Esophagus squamous epithelium (tissue), 5 donors: ENCODE data around the gene PRKD3. TPM values are rescaled to one million over a fixed set of nuclear protein-coding genes. Genes with fewer than 3 reads are reported as not detected.

Experiments
- DNase-seq: peaks from one replicate; lab custom pipeline; 2025; lab: John Stamatoyannopoulos, UW
- H3K27ac ChIP-seq, 4 donors: fragments of 200-600 bp; sonication (generic); one replicate each; pipeline ENCODE4 v1.5.1; 2016 to 2019; ENCODE audit warnings: mild to moderate bottlenecking in 1 of 4
- H3K27me3 ChIP-seq, 4 donors: fragments of 200-600 bp; sonication (generic); 1 replicate in 3 of 4; 2 replicates in 1 of 4; pipeline versions ENCODE4 v1.5.1 to v1.6.0; 2017 to 2021; ENCODE audit warnings: antibody characterized with exemption in 1 of 4
- H3K36me3 ChIP-seq, 3 donors: fragments of 200-600 bp; sonication (generic); one replicate each; pipeline ENCODE4 v1.5.1; 2016 to 2019
- H3K4me1 ChIP-seq, 3 donors: fragments of 200-600 bp; sonication (generic); one replicate each; pipeline ENCODE4 v1.5.1; 2017 to 2019
- H3K4me3 ChIP-seq, 4 donors: fragments of 200-600 bp; sonication (generic); 1 replicate in 3 of 4; 2 replicates in 1 of 4; pipeline ENCODE4 v1.5.1; 2016 to 2019; ENCODE audit warnings: mild to moderate bottlenecking in 2 of 4, moderate library complexity in 1 of 4
- H3K9me3 ChIP-seq, 3 donors: fragments of 200-600 bp; sonication (generic); one replicate each; pipeline ENCODE4 v1.5.1; 2016 to 2019
- POLR2A ChIP-seq, 4 donors: fragments of 450-650 bp; IDR thresholded peaks; one replicate each; pipeline ENCODE4 v1.6.1; 2017; ENCODE audit warnings: antibody characterized with exemption in 4 of 4, mild to moderate bottlenecking in 4 of 4, moderate library complexity in 3 of 4
- WGBS, 2 donors: methylation state at CpG; one replicate each; pipeline ENCODE4 v1.1.5; 2018; 5-methylcytosine and 5-hydroxymethylcytosine counted together
- intact Hi-C: fragments of 100-400 bp; cut with DNase I; formaldehyde crosslinking; loops from one replicate; pipeline ENCODE4 v1.15.0; 2022
- total RNA-seq, 4 donors: library from RNA; depleted of rRNA; stranded (reverse); fragments of >200 nt; gene quantifications; one replicate each; pipeline ENCODE4 v1.1.0, GENCODE V29; 2016
- TF ChIP-seq, protein P1 (sequence below), 6 experiments: fragments of 450-650 bp in 4 of 6; fragments of 200-600 bp in 2 of 6; sonication (generic) in 2 of 6; IDR thresholded peaks; one replicate each; pipeline ENCODE4 v1.5.1; 2016 to 2019; ENCODE audit warnings: antibody characterized with exemption in 6 of 6, mild to moderate bottlenecking in 4 of 6, moderate library complexity in 4 of 6
- donor health status: DM: yes; HTN: yes; CAD: no.

PRKD3 gene
- total RNA-seq, 4 donors from 2014 or later = 7.4 to 25.9 (median 23.2) TPM

DNA sequence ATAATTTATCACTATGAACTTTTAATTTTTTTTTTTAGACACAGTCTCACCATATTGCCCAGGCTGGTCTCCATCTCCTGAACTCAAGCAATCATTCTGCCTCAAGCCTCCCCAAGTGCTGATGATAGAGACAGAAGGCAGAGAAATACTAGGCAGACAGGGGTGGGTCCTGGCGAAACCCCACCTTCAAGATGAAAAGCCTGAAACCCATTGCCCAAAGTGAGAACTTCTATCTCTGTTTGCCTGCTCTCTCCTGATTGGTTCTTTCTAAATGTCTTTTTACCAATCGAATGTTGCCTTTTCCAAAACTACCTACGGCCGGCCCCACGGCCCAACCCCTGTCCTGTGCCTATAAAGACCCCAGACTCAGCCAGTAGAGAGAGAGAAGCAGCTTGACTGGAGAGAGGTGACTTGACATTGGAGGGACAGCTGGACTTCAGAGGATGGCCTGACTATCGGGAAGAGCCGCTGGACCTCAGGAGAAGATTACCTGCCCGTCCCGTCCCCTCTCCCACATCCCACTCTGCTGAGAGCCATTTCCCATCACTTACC, 21.9 kb downstream of the PRKD3 start:
- 86 to 99% methylated on average over 7 to 9 of the region's 9 CpGs for WGBS, 2 donors

DNA sequence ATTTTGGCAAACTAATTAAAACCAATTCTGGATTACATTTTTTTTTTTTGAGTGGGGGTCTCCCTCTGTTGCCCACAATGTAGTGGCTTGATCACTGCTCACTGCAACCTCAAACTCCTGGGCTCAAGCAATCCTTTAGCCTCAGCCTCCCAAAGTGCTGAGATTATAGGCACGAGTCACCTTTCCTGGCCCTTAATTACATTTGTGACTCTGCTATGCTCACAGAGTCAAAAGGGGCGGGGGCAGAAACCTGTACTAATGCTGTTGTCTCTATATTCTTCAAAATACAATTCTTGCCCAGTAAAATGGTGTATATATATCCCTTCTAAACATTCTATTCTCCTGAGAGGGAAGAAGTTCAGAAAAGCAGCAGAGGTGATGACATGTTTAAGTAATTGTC, 23.2 kb downstream of the PRKD3 start:
- no peaks in the 10 kb centered on the region for H3K9me3 ChIP-seq
- H3K36me3 ChIP-seq = no peaks in the 10 kb centered on the region
- no peak overlapping the region for H3K4me3 ChIP-seq
- no peaks in the 10 kb centered on the region for H3K27me3 ChIP-seq
- WGBS, 2 donors = 59 to 75% methylated on average over 2 of the region's 2 CpGs
- DNase-seq = no peak
- peaks cover 0 to 16% (median 7%) of the 10 kb centered on the region in 3 donors for H3K4me1 ChIP-seq
- H3K27ac ChIP-seq = no peak overlapping the region
- intact Hi-C loops = no loop called here
- no peak for TF ChIP-seq POLR2A (IDR thresholded peaks at IDR 0.05)
- TF ChIP-seq, protein P1, sequence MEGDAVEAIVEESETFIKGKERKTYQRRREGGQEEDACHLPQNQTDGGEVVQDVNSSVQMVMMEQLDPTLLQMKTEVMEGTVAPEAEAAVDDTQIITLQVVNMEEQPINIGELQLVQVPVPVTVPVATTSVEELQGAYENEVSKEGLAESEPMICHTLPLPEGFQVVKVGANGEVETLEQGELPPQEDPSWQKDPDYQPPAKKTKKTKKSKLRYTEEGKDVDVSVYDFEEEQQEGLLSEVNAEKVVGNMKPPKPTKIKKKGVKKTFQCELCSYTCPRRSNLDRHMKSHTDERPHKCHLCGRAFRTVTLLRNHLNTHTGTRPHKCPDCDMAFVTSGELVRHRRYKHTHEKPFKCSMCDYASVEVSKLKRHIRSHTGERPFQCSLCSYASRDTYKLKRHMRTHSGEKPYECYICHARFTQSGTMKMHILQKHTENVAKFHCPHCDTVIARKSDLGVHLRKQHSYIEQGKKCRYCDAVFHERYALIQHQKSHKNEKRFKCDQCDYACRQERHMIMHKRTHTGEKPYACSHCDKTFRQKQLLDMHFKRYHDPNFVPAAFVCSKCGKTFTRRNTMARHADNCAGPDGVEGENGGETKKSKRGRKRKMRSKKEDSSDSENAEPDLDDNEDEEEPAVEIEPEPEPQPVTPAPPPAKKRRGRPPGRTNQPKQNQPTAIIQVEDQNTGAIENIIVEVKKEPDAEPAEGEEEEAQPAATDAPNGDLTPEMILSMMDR (IDR thresholded peaks at IDR 0.05) = no peak

More for the DNA sequence above, 21.9 kb downstream of the PRKD3 start:
- H3K36me3 ChIP-seq = no peaks in the 10 kb centered on the region
- no peaks in the 10 kb centered on the region for H3K9me3 ChIP-seq
- H3K27ac ChIP-seq = no peak overlapping the region
- peaks cover 0 to 30% (median 13%) of the 10 kb centered on the region in 3 donors for H3K4me1 ChIP-seq
- no peak overlapping the region for H3K4me3 ChIP-seq
- DNase-seq = no peak
- intact Hi-C loops = no loop called here
- no peaks in the 10 kb centered on the region for H3K27me3 ChIP-seq
- no peak for TF ChIP-seq POLR2A (IDR thresholded peaks at IDR 0.05)
- TF ChIP-seq, protein P1 (IDR thresholded peaks at IDR 0.05) = no peak

DNA sequence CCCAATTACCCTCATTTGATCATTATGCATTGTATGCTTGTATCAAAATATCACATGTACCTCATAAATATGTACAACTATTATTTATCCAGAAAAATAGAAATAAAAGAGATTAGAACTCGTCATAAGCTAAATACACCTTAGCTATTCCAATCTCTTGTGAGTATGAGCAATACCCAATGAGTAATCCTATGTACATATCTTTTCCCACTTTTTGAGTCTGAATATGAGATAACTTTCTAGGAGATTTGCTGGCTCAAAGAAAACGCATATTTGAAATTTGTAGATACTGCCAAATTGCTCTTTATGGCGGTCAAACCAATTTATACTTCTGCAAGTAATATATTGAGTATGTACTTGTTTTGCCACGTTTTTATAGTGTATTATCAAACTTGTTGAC, 24.1 kb downstream of the PRKD3 start:
- no peak for DNase-seq
- Histone ChIP-seq H3K36me3 (no peaks in the 10 kb centered on the region), H3K4me3 (no peak overlapping the region), H3K27me3 (no peaks in the 10 kb centered on the region), H3K4me1 (peaks cover 0 to 8% (median 0%) of the 10 kb centered on the region in 3 donors), H3K27ac (no peak overlapping the region), H3K9me3 (no peaks in the 10 kb centered on the region)
- TF ChIP-seq, protein P1 (IDR thresholded peaks at IDR 0.05) = no peak
- TF ChIP-seq POLR2A (IDR thresholded peaks at IDR 0.05) = no peak
- intact Hi-C loops = no loop called here
- WGBS, 2 donors = 79 to 81% methylated on average over 4 of the region's 4 CpGs

DNA sequence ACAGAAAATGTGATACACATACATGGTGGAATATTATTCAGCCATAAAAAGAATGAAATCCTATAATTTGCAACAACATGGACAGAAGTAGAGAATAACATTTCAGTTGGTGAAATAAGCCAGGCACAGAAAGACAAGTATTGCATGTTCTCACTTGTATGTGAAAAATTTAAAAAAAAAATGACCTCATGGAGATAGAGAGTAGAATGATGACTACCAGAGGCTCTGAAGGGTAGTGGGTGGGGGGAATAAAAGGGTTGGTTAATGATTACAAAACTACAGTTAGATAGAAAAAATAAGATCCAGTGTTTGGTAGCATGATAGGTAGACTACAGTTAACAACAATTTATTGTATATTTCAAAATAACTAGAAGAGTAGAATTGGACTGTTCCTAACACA, 24.5 kb downstream of the PRKD3 start:
- no peak overlapping the region for H3K4me3 ChIP-seq
- intact Hi-C loops = no loop called here
- no peaks in the 10 kb centered on the region for H3K27me3 ChIP-seq
- TF ChIP-seq, protein P1 (IDR thresholded peaks at IDR 0.05) = no peak
- no peak for DNase-seq
- H3K27ac ChIP-seq = no peak overlapping the region
- no peaks in the 10 kb centered on the region for H3K9me3 ChIP-seq
- H3K36me3 ChIP-seq = no peaks in the 10 kb centered on the region
- peaks cover 0 to 4% (median 0%) of the 10 kb centered on the region in 3 donors for H3K4me1 ChIP-seq

DNA sequence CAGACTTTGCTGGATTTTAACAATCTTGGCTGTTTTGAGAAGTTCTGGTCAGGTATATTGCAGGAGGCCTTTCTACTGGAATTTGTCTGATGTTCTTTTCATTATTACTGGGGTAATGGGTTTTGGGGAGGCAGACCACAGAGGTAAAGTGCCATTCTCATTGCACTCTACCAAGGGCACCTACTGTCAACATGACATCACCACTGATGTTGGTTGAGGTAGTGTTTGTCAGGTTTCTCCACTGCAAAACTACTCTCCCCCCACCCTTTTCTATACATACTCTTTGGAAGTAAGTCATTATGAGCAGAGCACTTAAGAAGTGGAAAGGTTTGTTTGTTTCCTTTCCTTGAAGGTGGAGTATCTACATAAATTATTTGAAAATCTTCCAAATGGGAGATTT, 27.0 kb downstream of the PRKD3 start:
- no peak overlapping the region for H3K27ac ChIP-seq
- no peak for DNase-seq
- no peaks in the 10 kb centered on the region for H3K4me1 ChIP-seq
- peaks cover 0 to 1% (median 0%) of the 10 kb centered on the region in 3 donors for H3K36me3 ChIP-seq
- no peak for TF ChIP-seq POLR2A (IDR thresholded peaks at IDR 0.05)
- TF ChIP-seq, protein P1 (IDR thresholded peaks at IDR 0.05) = no peak
- H3K27me3 ChIP-seq = no peaks in the 10 kb centered on the region
- no peak overlapping the region for H3K4me3 ChIP-seq
- H3K9me3 ChIP-seq = no peaks in the 10 kb centered on the region
- intact Hi-C loops = no loop called here
